HG03571 (cell line): ENCODE results near the gene PTPRN2.
"Not testable (repeated sequence)": the region's sequence is repeated elsewhere in the genome, so short reads cannot be mapped to it uniquely, and the experiment has no call there.

Source experiments
- ATAC-seq: cut with Tn5 transposase; IDR thresholded peaks from one replicate; pipeline ENCODE4 v1.9.1; 2021; ENCODE audit not compliant: unreplicated experiment

The PTPRN2 gene

GRCh38 chr7:157739650-157740049, 848.0 kb downstream of the PTPRN2 start:
- no peak for ATAC-seq

GRCh38 chr7:157739031-157739430, 848.6 kb downstream of the PTPRN2 start:
- ATAC-seq, result no peak

GRCh38 chr7:157738066-157738460, 849.6 kb downstream of the PTPRN2 start:
- no peak for ATAC-seq

GRCh38 chr7:157737151-157738065, 850.2 kb downstream of the PTPRN2 start:
- ATAC-seq, result no peak

GRCh38 chr7:157736341-157736740, 851.3 kb downstream of the PTPRN2 start:
- no peak for ATAC-seq

- ATAC-seq, result no peak
Measured at GRCh38 chr7:157735826-157736225, 851.8 kb downstream of the PTPRN2 start.

- ATAC-seq, result no peak
Measured at GRCh38 chr7:157734676-157735640, 852.7 kb downstream of the PTPRN2 start.

- ATAC-seq, result not testable (repeated sequence)
Measured at GRCh38 chr7:157733760-157734395, 853.7 kb downstream of the PTPRN2 start.

- no peak for ATAC-seq
Measured at GRCh38 chr7:157731126-157731525, 856.5 kb downstream of the PTPRN2 start.

GRCh38 chr7:157730614-157731013, 857.0 kb downstream of the PTPRN2 start:
- no peak for ATAC-seq

- ATAC-seq, result no peak
Measured at GRCh38 chr7:157729566-157729965, 858.1 kb downstream of the PTPRN2 start.

GRCh38 chr7:157727964-157728615, 859.5 kb downstream of the PTPRN2 start:
- no peak for ATAC-seq

GRCh38 chr7:157726764-157727163, 860.9 kb downstream of the PTPRN2 start:
- ATAC-seq, result no peak

GRCh38 chr7:157725312-157725711, 862.3 kb downstream of the PTPRN2 start:
- not testable (repeated sequence) for ATAC-seq

- ATAC-seq, result no peak
Measured at GRCh38 chr7:157723205-157723604, 864.4 kb downstream of the PTPRN2 start.

- ATAC-seq, result no peak
Measured at GRCh38 chr7:157722137-157723060, 865.2 kb downstream of the PTPRN2 start.

GRCh38 chr7:157721468-157722136, 866.0 kb downstream of the PTPRN2 start:
- no peak for ATAC-seq

GRCh38 chr7:157719705-157720655, 867.6 kb downstream of the PTPRN2 start:
- ATAC-seq, result no peak
